ENCODE data around the gene WDR59. TPM values are rescaled to one million over a fixed set of nuclear protein-coding genes. Genes with fewer than 3 reads are reported as not detected.

The WDR59 gene
- total RNA-seq, 1 donor from 2014 or later: 64.0 TPM

GRCh38 chr16:75012380-75013081 is 27.6 kb upstream of the WDR59 start:
- Histone ChIP-seq H3K4me3 (no peak overlapping the region), H3K9me3 (ENCODE audit: low read depth) (no peaks in the 10 kb centered on the region), H3F3A (ENCODE audit: low read depth) (no peaks in the 10 kb centered on the region), H3K27me3 (no peaks in the 10 kb centered on the region), H3K27ac (no peak overlapping the region), H4K20me1 (ENCODE audit: low read depth) (peaks cover 37% of the 10 kb centered on the region), H3K4me2 (no peak overlapping the region), H2AFZ (replicated peaks) (no peak overlapping the region), H3K36me3 (no peaks in the 10 kb centered on the region), H3K9ac (no peak overlapping the region), H3K79me2 (ENCODE audit: low read depth) (peaks cover 100% of the 10 kb centered on the region), H3K4me1 (no peaks in the 10 kb centered on the region)
- DNase-seq (ENCODE audit: low spot score): no peak
- Mint-ChIP-seq H3K9me3 (peaks cover 12% of the 10 kb centered on the region), H3K4me1 (peaks cover 14% of the 10 kb centered on the region), H3K4me3 (no peak overlapping the region), H3K36me3 (peaks cover 33% of the 10 kb centered on the region), H3K27ac (no peak overlapping the region), H3K27me3 (ENCODE audit: insufficient read depth, low read depth) (no peaks in the 10 kb centered on the region)
- TF ChIP-seq CTCF (IDR thresholded peaks at IDR 0.05) (no peak), EZH2 (IDR thresholded peaks at IDR 0.05) (no peak), EZH2phosphoT487 (IDR thresholded peaks at IDR 0.05) (no peak)

GRCh38 chr16:75011634-75012307 is 26.8 kb upstream of the WDR59 start:
- H3K27ac Mint-ChIP-seq: no peak overlapping the region
- H3K9me3 ChIP-seq (ENCODE audit: low read depth): no peaks in the 10 kb centered on the region
- no peak overlapping the region for H3K4me3 Mint-ChIP-seq
- no peak for DNase-seq (ENCODE audit: low spot score)
- no peak overlapping the region for H3K27ac ChIP-seq
- H3K4me2 ChIP-seq: no peak overlapping the region
- no peak overlapping the region for H3K9ac ChIP-seq
- no peaks in the 10 kb centered on the region for H3F3A ChIP-seq (ENCODE audit: low read depth)
- H3K4me1 Mint-ChIP-seq: peaks cover 14% of the 10 kb centered on the region
- H2AFZ ChIP-seq (replicated peaks): no peak overlapping the region
- H3K79me2 ChIP-seq (ENCODE audit: low read depth): peaks cover 100% of the 10 kb centered on the region
- TF ChIP-seq CTCF (IDR thresholded peaks at IDR 0.05) (no peak), EZH2 (IDR thresholded peaks at IDR 0.05) (no peak), EZH2phosphoT487 (IDR thresholded peaks at IDR 0.05) (no peak)
- no peak overlapping the region for H3K4me3 ChIP-seq
- no peaks in the 10 kb centered on the region for H3K27me3 Mint-ChIP-seq (ENCODE audit: insufficient read depth, low read depth)
- no peaks in the 10 kb centered on the region for H3K27me3 ChIP-seq
- no peaks in the 10 kb centered on the region for H3K36me3 ChIP-seq
- H4K20me1 ChIP-seq (ENCODE audit: low read depth): peaks cover 35% of the 10 kb centered on the region
- peaks cover 14% of the 10 kb centered on the region for H3K9me3 Mint-ChIP-seq
- H3K4me1 ChIP-seq: no peaks in the 10 kb centered on the region
- H3K36me3 Mint-ChIP-seq: peaks cover 36% of the 10 kb centered on the region

- no peak for DNase-seq (ENCODE audit: low spot score)
- Histone ChIP-seq H4K20me1 (ENCODE audit: low read depth) (peaks cover 48% of the 10 kb centered on the region), H3K79me2 (ENCODE audit: low read depth) (peaks cover 100% of the 10 kb centered on the region), H3K4me3 (no peak overlapping the region), H3K36me3 (no peaks in the 10 kb centered on the region), H3K27me3 (no peaks in the 10 kb centered on the region), H3K4me1 (no peaks in the 10 kb centered on the region), H3F3A (ENCODE audit: low read depth) (no peaks in the 10 kb centered on the region), H3K9ac (no peak overlapping the region), H2AFZ (replicated peaks) (no peak overlapping the region), H3K27ac (no peak overlapping the region), H3K4me2 (no peak overlapping the region), H3K9me3 (ENCODE audit: low read depth) (no peaks in the 10 kb centered on the region)
- Mint-ChIP-seq H3K4me3 (no peak overlapping the region), H3K9me3 (peaks cover 14% of the 10 kb centered on the region), H3K4me1 (peaks cover 14% of the 10 kb centered on the region), H3K27me3 (ENCODE audit: insufficient read depth, low read depth) (no peaks in the 10 kb centered on the region), H3K36me3 (peaks cover 36% of the 10 kb centered on the region), H3K27ac (no peak overlapping the region)
- no peak for TF ChIP-seq EZH2 (IDR thresholded peaks at IDR 0.05)
- no peak for TF ChIP-seq CTCF (IDR thresholded peaks at IDR 0.05)
- TF ChIP-seq EZH2phosphoT487 (IDR thresholded peaks at IDR 0.05): no peak
Measured at GRCh38 chr16:75010427-75010826, 25.5 kb upstream of the WDR59 start.

All from neural progenitor cell (in vitro differentiated cells).